Stimulated activated CD8-positive, alpha-beta memory T cell treated with anti-CD3 and anti-CD28 coated beads, Interleukin-2, amount 100 ng/mL, for 48 hours (primary cell): ENCODE measurements around the gene TTC7B.

ENCODE experiments used
- DNase-seq, 2 donors: peaks; one replicate each; pipeline ENCODE4 v3.0.0-alpha.2; 2020; ENCODE audit warnings: low read depth in 2 of 2

The TTC7B gene

GRCh38 chr14:90648421-90648820 is 167.8 kb downstream of the TTC7B start:
- DNase-seq, result no peak

GRCh38 chr14:90647473-90648005 is 168.7 kb downstream of the TTC7B start:
- no peak for DNase-seq

GRCh38 chr14:90645842-90646443 is 170.3 kb downstream of the TTC7B start:
- no peak for DNase-seq

GRCh38 chr14:90644882-90645281 is 171.3 kb downstream of the TTC7B start:
- no peak for DNase-seq

- no peak for DNase-seq
Observed at GRCh38 chr14:90643982-90644670, 172.1 kb downstream of the TTC7B start.

- no peak for DNase-seq
Observed at GRCh38 chr14:90642244-90642717, 173.9 kb downstream of the TTC7B start.

GRCh38 chr14:90641615-90642243 is 174.5 kb downstream of the TTC7B start:
- no peak for DNase-seq

GRCh38 chr14:90641168-90641567 is 175.1 kb downstream of the TTC7B start:
- no peak for DNase-seq

GRCh38 chr14:90639641-90640040 is 176.6 kb downstream of the TTC7B start:
- DNase-seq, result no peak

- no peak for DNase-seq
Observed at GRCh38 chr14:90632871-90633270, 183.4 kb downstream of the TTC7B start.

GRCh38 chr14:90632451-90632850 is 183.8 kb downstream of the TTC7B start:
- DNase-seq, result no peak

GRCh38 chr14:90630171-90630806 is 185.9 kb downstream of the TTC7B start:
- DNase-seq, result no peak

GRCh38 chr14:90629471-90629870 is 186.8 kb downstream of the TTC7B start:
- DNase-seq, result no peak

- no peak for DNase-seq
Observed at GRCh38 chr14:90628825-90629224, 187.4 kb downstream of the TTC7B start.

GRCh38 chr14:90627478-90627877 is 188.8 kb downstream of the TTC7B start:
- no peak for DNase-seq

- no peak for DNase-seq
Observed at GRCh38 chr14:90626550-90626949, 189.7 kb downstream of the TTC7B start.

GRCh38 chr14:90625445-90625844 is 190.8 kb downstream of the TTC7B start:
- DNase-seq, result no peak

- no peak for DNase-seq
Observed at GRCh38 chr14:90624732-90625400, 191.4 kb downstream of the TTC7B start.

- no peak for DNase-seq
Observed at GRCh38 chr14:90624227-90624626, 192.0 kb downstream of the TTC7B start.

GRCh38 chr14:90621201-90621600 is 195.0 kb downstream of the TTC7B start:
- no peak for DNase-seq

- no peak for DNase-seq
Observed at GRCh38 chr14:90620568-90621077, 195.6 kb downstream of the TTC7B start.

GRCh38 chr14:90619911-90620310 is 196.3 kb downstream of the TTC7B start:
- no peak for DNase-seq
